H1 (cell line): ENCODE results near the gene FIS1. TPM values are rescaled to one million over a fixed set of nuclear protein-coding genes. Genes with fewer than 3 reads are reported as not detected.

Experiments used
- CTCF ChIA-PET: fragments of 300-600 bp; sonication (Branson Sonifier 250); formaldehyde crosslinking; loops from one replicate; lab custom pipeline; 2021; ENCODE audit not compliant: partially characterized antibody; lab: Charles Lee
- POLR2A ChIA-PET: fragments of 300-600 bp; sonication (Branson Sonifier 250); formaldehyde crosslinking; loops from one replicate; lab custom pipeline; 2021; ENCODE audit warnings: inconsistent platforms; ENCODE audit not compliant: partially characterized antibody; lab: Charles Lee
- DNase-seq, 2 experiments: peaks; one replicate each; pipeline versions ENCODE4 v3.0.0 to v3.0.0-alpha.2; 2010 to 2022; ENCODE audit warnings: low spot score in 2 of 2, low read depth in 1 of 2, mixed read lengths in 1 of 2
- FAIRE-seq: peaks from 2 replicates; lab custom pipeline; 2011; peaks lifted over from hg19 to GRCh38; lab: Jason Lieb, UNC
- H2AFZ ChIP-seq: 2 replicates; pipeline ENCODE4 v1.8.1; 2012; ENCODE audit warnings: low read length, inconsistent platforms
- H2AK5ac ChIP-seq: 2 replicates; pipeline ENCODE4 v1.6.1; 2013; ENCODE audit warnings: low read depth, low read length
- H2BK120ac ChIP-seq: replicated peaks from 2 replicates; pipeline ENCODE3; 2013; ENCODE audit warnings: low read depth, low read length, inconsistent platforms
- H2BK12ac ChIP-seq: 2 replicates; pipeline ENCODE4 v1.6.1; 2013; ENCODE audit warnings: low read depth, low read length
- H2BK15ac ChIP-seq: 2 replicates; pipeline ENCODE4 v1.6.1; 2013; ENCODE audit warnings: low read length
- H2BK20ac ChIP-seq: 2 replicates; pipeline ENCODE4 v1.6.1; 2013; ENCODE audit warnings: low read length
- H2BK5ac ChIP-seq: 2 replicates; pipeline ENCODE4 v1.6.1; 2013; ENCODE audit warnings: low read depth, low read length
- H3K14ac ChIP-seq: 2 replicates; pipeline ENCODE4 v1.6.1; 2013; ENCODE audit warnings: inconsistent platforms; ENCODE audit not compliant: insufficient read length
- H3K18ac ChIP-seq: 2 replicates; pipeline ENCODE4 v1.6.1; 2013; ENCODE audit warnings: low read length; ENCODE audit errors: extremely low read depth
- H3K23ac ChIP-seq: 2 replicates; pipeline ENCODE4 v1.6.1; 2013; ENCODE audit warnings: inconsistent platforms; ENCODE audit not compliant: insufficient read length
- H3K23me2 ChIP-seq: 2 replicates; pipeline ENCODE4 v1.6.1; 2013; ENCODE audit warnings: low read depth, low read length
- H3K27ac ChIP-seq: 2 replicates; pipeline ENCODE4 v1.6.1; 2011; ENCODE audit warnings: low read depth, low read length, inconsistent platforms
- H3K27me3 ChIP-seq, 4 experiments: replicated peaks in 1 of 4; 1 replicate in 1 of 4; 2 replicates in 3 of 4; pipeline versions ENCODE4 v1.6.1 to v1.8.1; 2011 to 2013; ENCODE audit warnings: low read length in 3 of 4, mild to moderate bottlenecking in 3 of 4, inconsistent platforms in 2 of 4, mixed read lengths in 2 of 4, moderate library complexity in 1 of 4; ENCODE audit not compliant: control insufficient read depth in 3 of 4, insufficient read depth in 3 of 4; ENCODE audit errors: extremely low read depth in 1 of 4
- H3K36me3 ChIP-seq, 4 experiments: 2 replicates each; pipeline versions ENCODE4 v1.6.1 to v1.8.1; 2011 to 2013; ENCODE audit warnings: mild to moderate bottlenecking in 4 of 4, low read length in 3 of 4, moderate library complexity in 2 of 4, control low read depth in 1 of 4, inconsistent platforms in 1 of 4; ENCODE audit not compliant: insufficient read depth in 4 of 4, control insufficient read depth in 2 of 4
- H3K4ac ChIP-seq: replicated peaks from 2 replicates; pipeline ENCODE3; 2013; ENCODE audit warnings: low read length, low read depth, mixed read lengths, inconsistent platforms; ENCODE audit not compliant: insufficient read length
- H3K4me1 ChIP-seq, 4 experiments: replicated peaks in 1 of 4; 1 replicate in 1 of 4; 2 replicates in 3 of 4; pipeline versions ENCODE4 v1.6.1 to v1.8.1; 2011 to 2013; ENCODE audit warnings: low read length in 3 of 4, inconsistent platforms in 2 of 4, mixed read lengths in 1 of 4; ENCODE audit not compliant: insufficient read depth in 4 of 4, control insufficient read depth in 3 of 4
- H3K4me2 ChIP-seq, 2 experiments: 2 replicates each; pipeline versions ENCODE4 v1.6.1 to v1.8.1; 2011 to 2013; ENCODE audit warnings: low read depth in 2 of 2, low read length in 2 of 2, control low read depth in 1 of 2, inconsistent platforms in 1 of 2, mild to moderate bottlenecking in 1 of 2; ENCODE audit not compliant: insufficient read depth in 1 of 2
- H3K4me3 ChIP-seq, 4 experiments: fragments of 200-600, 300-600 bp in 1 of 4; sonication (generic), shearing (Covaris generic), sonication (Bioruptor Twin) in 1 of 4; 2 replicates each; pipeline versions ENCODE4 v1.5.1 to v1.8.1; 2011 to 2016; ENCODE audit warnings: low read length in 4 of 4, low read depth in 3 of 4, control low read depth in 2 of 4, inconsistent platforms in 2 of 4, mild to moderate bottlenecking in 2 of 4, mixed read lengths in 1 of 4, moderate library complexity in 1 of 4; ENCODE audit not compliant: insufficient read depth in 2 of 4; ENCODE audit errors: extremely low read depth in 1 of 4
- H3K56ac ChIP-seq: replicated peaks from 2 replicates; pipeline ENCODE3; 2013; ENCODE audit warnings: low read depth, mild to moderate bottlenecking, mixed read lengths, low read length, inconsistent platforms; ENCODE audit not compliant: insufficient read length
- H3K79me1 ChIP-seq: 2 replicates; pipeline ENCODE4 v1.6.1; 2013; ENCODE audit warnings: low read depth, low read length, control low read depth
- H3K79me2 ChIP-seq, 2 experiments: 2 replicates each; pipeline versions ENCODE4 v1.6.1 to v1.8.1; 2012 to 2013; ENCODE audit warnings: low read length in 2 of 2, mild to moderate bottlenecking in 2 of 2, inconsistent platforms in 1 of 2; ENCODE audit not compliant: insufficient read depth in 2 of 2, control insufficient read depth in 1 of 2
- H3K9ac ChIP-seq, 4 experiments: replicated peaks in 1 of 4; 1 replicate in 1 of 4; 2 replicates in 3 of 4; pipeline versions ENCODE4 v1.6.1 to v1.8.1; 2011 to 2013; ENCODE audit warnings: low read depth in 3 of 4, low read length in 3 of 4, control low read depth in 2 of 4, mild to moderate bottlenecking in 2 of 4, moderate library complexity in 2 of 4, inconsistent platforms in 1 of 4; ENCODE audit errors: extremely low read depth in 1 of 4
- H3K9me3 ChIP-seq, 2 experiments: 2 replicates each; pipeline versions ENCODE4 v1.6.1 to v1.8.1; 2012 to 2013; ENCODE audit warnings: mild to moderate bottlenecking in 2 of 2, moderate library complexity in 2 of 2, control low read depth in 1 of 2, inconsistent platforms in 1 of 2, low read depth in 1 of 2, low read length in 1 of 2, mixed read lengths in 1 of 2; ENCODE audit not compliant: insufficient read depth in 2 of 2
- H4K20me1 ChIP-seq, 2 experiments: replicated peaks in 1 of 2; 2 replicates each; pipeline versions ENCODE3 to v1.8.1; 2011 to 2013; ENCODE audit warnings: inconsistent platforms in 2 of 2, low read length in 2 of 2, mild to moderate bottlenecking in 1 of 2; ENCODE audit not compliant: insufficient read depth in 2 of 2, control insufficient read depth in 1 of 2
- H4K5ac ChIP-seq: 2 replicates; pipeline ENCODE4 v1.6.1; 2013; ENCODE audit warnings: low read length, low read depth, mixed read lengths, inconsistent platforms; ENCODE audit not compliant: insufficient read length
- H4K8ac ChIP-seq: 2 replicates; pipeline ENCODE4 v1.8.0; 2013; ENCODE audit warnings: mild to moderate bottlenecking, moderate library complexity, low read length, inconsistent platforms; ENCODE audit not compliant: insufficient read depth; ENCODE audit errors: extremely low read depth
- H4K91ac ChIP-seq: replicated peaks from 2 replicates; pipeline ENCODE3; 2013; ENCODE audit warnings: low read length, mixed read lengths, inconsistent platforms; ENCODE audit not compliant: insufficient read length
- CBX8 ChIP-seq: fragments of 300-800, 300-1000 bp; sonication (generic); IDR thresholded peaks from 2 replicates; pipeline ENCODE4 v1.7.1; 2016; ENCODE audit warnings: low read depth, low read length, borderline replicate concordance
- KDM1A ChIP-seq: fragments of 200-600, 300-600 bp; sonication (generic); IDR thresholded peaks from 2 replicates; pipeline ENCODE4 v1.7.1; 2016; ENCODE audit warnings: mild to moderate bottlenecking, low read length, borderline replicate concordance
- SAP30 ChIP-seq: fragments of 300-600 bp; sonication (generic); IDR thresholded peaks from 2 replicates; pipeline ENCODE4 v1.7.1; 2012; ENCODE audit warnings: low read length, moderate library complexity, mild to moderate bottlenecking, inconsistent platforms; ENCODE audit not compliant: insufficient read depth, insufficient replicate concordance
- WGBS, 2 experiments: shearing (Covaris generic) in 1 of 2; methylation state at CpG; one replicate each; pipeline versions ENCODE4 v1.1.6 to v1.1.7; 2013 to 2015; ENCODE audit warnings: low lambda C conversion rate in 2 of 2, mixed read lengths in 2 of 2, inconsistent platforms in 1 of 2, low coverage in 1 of 2, missing lambda C conversion rate in 1 of 2; ENCODE audit not compliant: insufficient replicate concordance in 2 of 2, insufficient coverage in 1 of 2, insufficient read length in 1 of 2; ENCODE audit errors: extremely low coverage in 1 of 2, missing lambda C conversion rate in 1 of 2; 5-methylcytosine and 5-hydroxymethylcytosine counted together
- polyA plus RNA-seq, 7 experiments: library from polyadenylated mRNA; depleted of rRNA in 3 of 7; stranded (reverse) in 5 of 7; unstranded in 2 of 7; fragments of >200 nt in 5 of 7; fragments of 200-250 nt in 2 of 7; gene quantifications; 1 replicate in 5 of 7; 2 replicates in 1 of 7; 4 replicates in 1 of 7; pipeline versions ENCODE4 v1.2.1 to v1.2.3, GENCODE V29; 2011 to 2013; ENCODE audit warnings: missing spikeins in 2 of 7, mixed read lengths in 2 of 7
- total RNA-seq: library from RNA; stranded (reverse); fragmentation: NEBNext Ultra II Directional; extraction: Animal tissue kit (Norgen Biotek cat#: 25700); gene quantifications from 2 replicates; pipeline ENCODE4 v1.2.1, GENCODE V29; 2021

The FIS1 gene
- total and polyA plus RNA-seq, 2 of the 8 experiments (the other 6 are each of a cell fraction or from before 2014, with no cell fraction given): 128 to 195 TPM

GRCh38 chr7:101269664-101270063 is 24.8 kb upstream of the FIS1 start:
- Histone ChIP-seq H4K20me1 (no peaks in the 10 kb centered on the region), H3K56ac (no peak overlapping the region), H2BK120ac (no peak overlapping the region), H3K79me2 (no peaks in the 10 kb centered on the region), H3K36me3 (no peaks in the 10 kb centered on the region; a peak in 1 of 8 replicates), H2BK5ac (no peak overlapping the region), H3K9ac (no peak overlapping the region), H4K91ac (no peak overlapping the region), H2BK15ac (no peak overlapping the region), H4K5ac (no peak overlapping the region), H3K4ac (no peak overlapping the region), H3K23ac (no peak overlapping the region), H2AFZ (no peak overlapping the region), H3K79me1 (no peaks in the 10 kb centered on the region), H3K9me3 (no peaks in the 10 kb centered on the region), H2BK12ac (peak overlapping the region; percentile 75; the same call in 1 of the 2 replicates), H3K4me1 (peaks cover 0 to 10% (median 6%) of the 10 kb centered on the region in 4 experiments; a peak in 3 of 7 replicates), H2AK5ac (no peak overlapping the region), H2BK20ac (no peak overlapping the region), H3K23me2 (no peaks in the 10 kb centered on the region), H4K8ac (no peak overlapping the region), H3K27ac (no peak overlapping the region), H3K27me3 (no peaks in the 10 kb centered on the region), H3K14ac (no peak overlapping the region), H3K4me2 (no peak overlapping the region), H3K4me3 (no peak overlapping the region), H3K18ac (no peak overlapping the region)
- DNase-seq: no peak
- WGBS, 2 experiments: 86% methylated on average over 21 of the region's 21 CpGs; no CpG with 5 or more reads in 1 of the 2 experiments
- ChIA-PET POLR2A (interaction anchor here (1.5 to 1.6 kb wide), 3 partner anchors 9 to 13 kb away, joined by 3 to 6 read pairs (median 3); no protein-coding TSS in a partner anchor), CTCF (interaction anchor here (0.9 to 1.5 kb wide), 3 partner anchors 13 to 45 kb away, joined by 3 to 6 read pairs (median 3); no protein-coding TSS in a partner anchor)
- no peak for FAIRE-seq
- TF ChIP-seq KDM1A (no peak), CBX8 (no peak), SAP30 (no peak)
